Hepatocyte (in vitro differentiated cells): ENCODE measurements around the gene UBXN11. TPM values are rescaled to one million over a fixed set of nuclear protein-coding genes. Genes with fewer than 3 reads are reported as not detected.

Experiments used
- DNase-seq: peaks from one replicate; pipeline ENCODE4 v3.0.0-alpha.2; 2016; ENCODE audit warnings: low spot score
- H2AFZ ChIP-seq: fragments of 200-600 bp; sonication (generic); 2 replicates; pipeline ENCODE4 v1.6.0; 2016; ENCODE audit warnings: antibody characterized with exemption, mild to moderate bottlenecking
- H3K27ac ChIP-seq: fragments of 200-600 bp; sonication (generic); 2 replicates; pipeline ENCODE4 v1.5.1; 2016; ENCODE audit warnings: mild to moderate bottlenecking
- H3K27me3 ChIP-seq: fragments of 200-600 bp; sonication (generic); 2 replicates; pipeline ENCODE4 v1.6.1; 2016
- H3K36me3 ChIP-seq: fragments of 200-600 bp; sonication (generic); replicated peaks from 2 replicates; pipeline ENCODE4 v1.5.1; 2016; ENCODE audit warnings: low read depth; ENCODE audit not compliant: insufficient read depth
- H3K4me1 ChIP-seq: fragments of 200-600 bp; sonication (generic); 2 replicates; pipeline ENCODE4 v1.5.1; 2016; ENCODE audit warnings: mild to moderate bottlenecking, moderate library complexity; ENCODE audit not compliant: insufficient read depth
- H3K4me2 ChIP-seq: fragments of 200-600 bp; sonication (generic); 2 replicates; pipeline ENCODE4 v1.6.0; 2016
- H3K4me3 ChIP-seq: fragments of 200-600 bp; sonication (generic); 2 replicates; pipeline ENCODE4 v1.5.1; 2016; ENCODE audit warnings: mild to moderate bottlenecking
- H3K79me2 ChIP-seq: fragments of 200-600 bp; sonication (generic); 2 replicates; pipeline ENCODE4 v1.6.0; 2017; ENCODE audit warnings: mild to moderate bottlenecking
- H3K9me2 ChIP-seq: fragments of 200-600 bp; sonication (generic); replicated peaks from 2 replicates; pipeline ENCODE4 v1.6.0; 2017; ENCODE audit warnings: mild to moderate bottlenecking; ENCODE audit not compliant: insufficient read depth
- H3K9me3 ChIP-seq: fragments of 200-600 bp; sonication (generic); 2 replicates; pipeline ENCODE4 v1.5.1; 2016; ENCODE audit warnings: low read depth, mild to moderate bottlenecking
- H4K20me1 ChIP-seq: fragments of 200-600 bp; sonication (generic); 2 replicates; pipeline ENCODE4 v1.6.0; 2016; ENCODE audit warnings: mild to moderate bottlenecking; ENCODE audit not compliant: insufficient read depth, poor library complexity, severe bottlenecking
- EZH2 ChIP-seq: fragments of 200-600 bp; sonication (generic); IDR thresholded peaks from 2 replicates; pipeline ENCODE4 v1.6.1; 2016; ENCODE audit warnings: antibody characterized with exemption, mild to moderate bottlenecking, borderline replicate concordance
- EZH2phosphoT487 ChIP-seq: fragments of 200-600 bp; sonication (generic); IDR thresholded peaks from one replicate; pipeline ENCODE4 v1.6.1; 2018; ENCODE audit warnings: antibody characterized with exemption, mild to moderate bottlenecking, low read depth, moderate library complexity; ENCODE audit not compliant: unreplicated experiment, severe bottlenecking
- WGBS: methylation state at CpG from one replicate; pipeline ENCODE4 v1.1.6; 2016; ENCODE audit warnings: low lambda C conversion rate; ENCODE audit errors: missing lambda C conversion rate; 5-methylcytosine and 5-hydroxymethylcytosine counted together
- polyA plus RNA-seq: library from polyadenylated mRNA; unstranded; fragments of >200 nt; fragmentation: Nextera tagmentation; extraction: Ambion mirVana; gene quantifications from 2 replicates; pipeline ENCODE4 v1.2.1, GENCODE V29; 2016
- total RNA-seq: library from RNA; depleted of rRNA; stranded (reverse); fragments of >200 nt; gene quantifications from 2 replicates; pipeline ENCODE4 v1.2.3, GENCODE V29; 2014
- TF ChIP-seq, protein P1 (sequence below): fragments of 200-600 bp; sonication (generic); IDR thresholded peaks from 2 replicates; pipeline ENCODE4 v1.5.1; 2016; ENCODE audit warnings: antibody characterized with exemption, mild to moderate bottlenecking; ENCODE audit not compliant: poor library complexity

UBXN11 gene
- total and polyA plus RNA-seq, 2 experiments from 2014 or later = 3.1 to 17.1 TPM

DNA sequence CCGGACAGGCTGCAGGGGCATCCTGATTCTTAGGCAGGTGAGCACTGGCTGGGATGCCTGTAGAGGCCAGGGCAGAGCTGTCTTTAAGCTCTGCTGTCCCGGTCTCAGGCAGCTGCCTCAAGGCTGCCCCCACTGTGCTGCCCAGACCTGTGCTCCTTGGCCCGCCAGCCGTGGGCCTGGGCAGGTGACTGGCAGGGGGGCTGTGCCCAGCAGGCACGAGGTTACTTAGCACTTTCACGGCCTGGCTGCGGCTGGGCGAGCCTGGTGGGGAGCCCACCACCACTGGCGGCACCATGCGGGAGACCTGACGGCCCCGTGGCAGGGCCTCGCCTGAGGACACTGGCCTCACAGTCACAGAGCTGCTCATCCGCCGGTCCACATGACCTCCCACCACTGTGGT lies 39.3 kb upstream of the UBXN11 start:
- Histone ChIP-seq H3K4me1 (no peaks in the 10 kb centered on the region), H4K20me1 (no peaks in the 10 kb centered on the region), H2AFZ (no peak overlapping the region)

DNA sequence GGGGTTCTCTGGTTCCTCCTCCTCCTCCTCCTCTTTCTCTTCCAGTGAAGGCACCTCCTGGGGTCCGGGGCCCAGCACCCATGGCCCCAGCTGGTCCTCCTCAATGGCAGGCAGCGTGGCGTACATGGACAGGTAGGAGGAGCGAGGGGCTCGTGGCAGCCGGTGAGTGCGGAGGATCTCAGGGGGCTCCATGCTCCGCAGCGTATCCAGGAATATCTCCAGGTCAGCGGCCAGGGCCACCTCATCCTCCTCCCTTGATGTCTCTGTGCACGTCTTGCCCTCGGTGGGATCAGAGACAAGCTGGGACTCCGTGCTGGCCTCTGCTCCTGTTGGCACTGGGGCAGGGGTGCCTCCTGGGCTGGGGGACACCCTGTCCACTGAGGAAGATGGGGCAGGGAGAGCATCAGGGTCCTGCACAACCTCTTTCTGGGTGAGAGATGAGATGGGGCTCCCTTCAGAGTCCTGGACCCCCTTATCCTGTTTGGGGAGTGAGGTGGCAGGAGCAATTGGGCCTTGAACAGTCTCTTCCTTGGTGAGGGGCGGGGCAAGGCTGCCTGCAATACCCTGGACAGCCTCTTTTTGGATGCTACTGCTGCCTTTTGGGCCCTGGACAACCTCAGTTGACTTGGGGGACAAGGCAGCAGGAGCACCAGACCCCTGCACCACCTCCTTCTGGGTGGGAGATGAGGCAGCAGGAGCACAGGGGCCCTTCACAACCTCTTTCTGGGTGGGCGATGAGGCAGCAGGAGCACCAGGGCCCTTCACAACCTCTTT lies 37.9 kb upstream of the UBXN11 start:
- H3K4me2 ChIP-seq = no peak overlapping the region
- TF ChIP-seq EZH2phosphoT487 (no peak), EZH2 (no peak)
- TF ChIP-seq, protein P1, sequence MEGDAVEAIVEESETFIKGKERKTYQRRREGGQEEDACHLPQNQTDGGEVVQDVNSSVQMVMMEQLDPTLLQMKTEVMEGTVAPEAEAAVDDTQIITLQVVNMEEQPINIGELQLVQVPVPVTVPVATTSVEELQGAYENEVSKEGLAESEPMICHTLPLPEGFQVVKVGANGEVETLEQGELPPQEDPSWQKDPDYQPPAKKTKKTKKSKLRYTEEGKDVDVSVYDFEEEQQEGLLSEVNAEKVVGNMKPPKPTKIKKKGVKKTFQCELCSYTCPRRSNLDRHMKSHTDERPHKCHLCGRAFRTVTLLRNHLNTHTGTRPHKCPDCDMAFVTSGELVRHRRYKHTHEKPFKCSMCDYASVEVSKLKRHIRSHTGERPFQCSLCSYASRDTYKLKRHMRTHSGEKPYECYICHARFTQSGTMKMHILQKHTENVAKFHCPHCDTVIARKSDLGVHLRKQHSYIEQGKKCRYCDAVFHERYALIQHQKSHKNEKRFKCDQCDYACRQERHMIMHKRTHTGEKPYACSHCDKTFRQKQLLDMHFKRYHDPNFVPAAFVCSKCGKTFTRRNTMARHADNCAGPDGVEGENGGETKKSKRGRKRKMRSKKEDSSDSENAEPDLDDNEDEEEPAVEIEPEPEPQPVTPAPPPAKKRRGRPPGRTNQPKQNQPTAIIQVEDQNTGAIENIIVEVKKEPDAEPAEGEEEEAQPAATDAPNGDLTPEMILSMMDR = no peak
- H4K20me1 ChIP-seq = no peaks in the 10 kb centered on the region
- H3K27ac ChIP-seq = no peak overlapping the region
- H3K79me2 ChIP-seq = no peaks in the 10 kb centered on the region
- H3K9me3 ChIP-seq = no peaks in the 10 kb centered on the region
- H3K27me3 ChIP-seq = no peaks in the 10 kb centered on the region
- WGBS = 98% methylated on average over 15 of the region's 15 CpGs
- no peaks in the 10 kb centered on the region for H3K36me3 ChIP-seq
- no peaks in the 10 kb centered on the region for H3K4me1 ChIP-seq
- DNase-seq = no peak
- no peaks in the 10 kb centered on the region for H3K9me2 ChIP-seq
- no peak overlapping the region for H2AFZ ChIP-seq
- no peak overlapping the region for H3K4me3 ChIP-seq

More for the DNA sequence above, 39.3 kb upstream of the UBXN11 start:
- H3K36me3 ChIP-seq = no peaks in the 10 kb centered on the region
- 93% methylated on average over 15 of the region's 15 CpGs for WGBS
- TF ChIP-seq EZH2 = no peak
- TF ChIP-seq EZH2phosphoT487 = no peak
- TF ChIP-seq, protein P1 = no peak
- no peak for DNase-seq
- no peak overlapping the region for H3K27ac ChIP-seq
- H3K79me2 ChIP-seq = no peaks in the 10 kb centered on the region
- H3K27me3 ChIP-seq = no peaks in the 10 kb centered on the region
- no peaks in the 10 kb centered on the region for H3K9me2 ChIP-seq
- H3K4me3 ChIP-seq = no peak overlapping the region
- no peaks in the 10 kb centered on the region for H3K9me3 ChIP-seq
- no peak overlapping the region for H3K4me2 ChIP-seq

DNA sequence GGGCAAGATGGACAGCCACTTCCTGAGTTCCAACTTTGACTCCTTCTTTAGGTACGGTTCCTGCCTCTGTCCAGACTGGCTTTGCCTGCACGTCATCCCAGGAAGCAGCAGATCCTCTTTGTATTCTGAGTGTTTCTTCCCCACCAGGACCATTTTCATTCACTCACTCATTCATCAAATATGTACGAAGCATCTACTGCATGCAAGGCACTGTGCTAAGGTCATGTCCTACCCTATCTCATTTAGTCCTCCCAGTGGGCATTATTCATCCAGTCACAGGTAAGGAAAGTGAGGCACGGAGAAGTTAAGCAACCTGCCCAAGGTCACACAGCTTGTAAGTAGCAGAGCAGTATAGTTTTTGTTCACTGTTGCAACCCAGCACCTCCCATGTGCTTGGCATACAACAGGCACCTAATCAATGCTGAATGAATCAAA lies 33.6 kb upstream of the UBXN11 start:
- no peaks in the 10 kb centered on the region for H3K9me2 ChIP-seq
- no peak for DNase-seq
- H3K9me3 ChIP-seq = no peaks in the 10 kb centered on the region
- H3K36me3 ChIP-seq = no peaks in the 10 kb centered on the region
- no peaks in the 10 kb centered on the region for H4K20me1 ChIP-seq
- WGBS = 84% methylated on average over 4 of the region's 4 CpGs
- H3K4me3 ChIP-seq = no peak overlapping the region
- H3K4me1 ChIP-seq = no peaks in the 10 kb centered on the region
- TF ChIP-seq, protein P1 = no peak
- no peaks in the 10 kb centered on the region for H3K27me3 ChIP-seq
- no peaks in the 10 kb centered on the region for H3K79me2 ChIP-seq
- H3K27ac ChIP-seq = no peak overlapping the region
- H3K4me2 ChIP-seq = no peak overlapping the region
- H2AFZ ChIP-seq = no peak overlapping the region
